ENCODE data around the gene HDAC4.

DNA sequence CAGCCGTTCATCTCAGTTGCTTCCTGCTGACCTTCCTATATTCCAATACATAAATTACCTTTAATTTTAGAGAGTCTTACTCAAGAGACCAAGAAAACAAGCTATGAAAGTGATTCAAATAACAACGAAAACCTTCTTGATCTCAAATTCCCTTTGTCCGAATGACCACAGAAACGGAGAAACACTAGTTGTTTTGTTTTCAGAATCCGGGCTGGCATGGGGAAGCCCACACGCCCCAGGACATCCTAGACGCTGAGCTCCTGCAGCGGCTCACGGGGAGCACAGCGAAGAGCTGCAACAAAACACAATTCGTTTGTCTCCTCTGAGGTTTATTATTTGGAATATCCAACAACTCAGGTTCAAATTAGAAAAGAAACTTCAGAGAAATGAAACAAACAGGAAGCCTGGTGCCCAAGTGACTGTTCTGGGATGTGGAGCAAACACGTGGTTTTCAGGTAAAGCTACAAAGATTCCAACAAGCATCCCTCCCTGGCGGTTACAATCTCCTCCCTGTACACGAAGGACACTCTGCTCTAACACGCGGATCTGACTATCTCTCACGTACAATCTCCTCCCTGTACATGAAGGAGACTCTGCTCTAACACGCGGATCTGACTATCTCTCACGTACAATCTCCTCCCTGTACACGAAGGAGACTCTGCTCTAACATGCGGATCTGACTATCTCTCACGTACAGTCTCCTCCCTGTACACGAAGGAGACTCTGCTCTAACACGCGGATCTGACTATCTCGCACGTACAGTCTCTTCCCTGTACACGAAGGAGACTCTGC lies 315.4 kb downstream of the HDAC4 start:
- TF ChIP-seq, protein P1, sequence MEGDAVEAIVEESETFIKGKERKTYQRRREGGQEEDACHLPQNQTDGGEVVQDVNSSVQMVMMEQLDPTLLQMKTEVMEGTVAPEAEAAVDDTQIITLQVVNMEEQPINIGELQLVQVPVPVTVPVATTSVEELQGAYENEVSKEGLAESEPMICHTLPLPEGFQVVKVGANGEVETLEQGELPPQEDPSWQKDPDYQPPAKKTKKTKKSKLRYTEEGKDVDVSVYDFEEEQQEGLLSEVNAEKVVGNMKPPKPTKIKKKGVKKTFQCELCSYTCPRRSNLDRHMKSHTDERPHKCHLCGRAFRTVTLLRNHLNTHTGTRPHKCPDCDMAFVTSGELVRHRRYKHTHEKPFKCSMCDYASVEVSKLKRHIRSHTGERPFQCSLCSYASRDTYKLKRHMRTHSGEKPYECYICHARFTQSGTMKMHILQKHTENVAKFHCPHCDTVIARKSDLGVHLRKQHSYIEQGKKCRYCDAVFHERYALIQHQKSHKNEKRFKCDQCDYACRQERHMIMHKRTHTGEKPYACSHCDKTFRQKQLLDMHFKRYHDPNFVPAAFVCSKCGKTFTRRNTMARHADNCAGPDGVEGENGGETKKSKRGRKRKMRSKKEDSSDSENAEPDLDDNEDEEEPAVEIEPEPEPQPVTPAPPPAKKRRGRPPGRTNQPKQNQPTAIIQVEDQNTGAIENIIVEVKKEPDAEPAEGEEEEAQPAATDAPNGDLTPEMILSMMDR (optimal IDR thresholded peaks at IDR 0.05 in 1 of 3, IDR thresholded peaks at IDR 0.05 in 1 of 3, conservative IDR thresholded peaks at IDR 0.05 in 1 of 3; ENCODE audit: extremely low read depth in 1 of 3, insufficient read depth in 2 of 3, low read length in 3 of 3), result no peak
- no peak for TF ChIP-seq EZH2 (IDR thresholded peaks at IDR 0.05; ENCODE audit: low read length)
